Cardiac fibroblast (primary cell): ENCODE data around the gene UTS2.
A peak's percentile ranks its signal among the peaks of the same experiment; 100 is the strongest.

Experiments
- DNase-seq, 2 donors: peaks; one replicate each; pipeline versions ENCODE4 v3.0.0 to v3.0.0-alpha.2; 2010; ENCODE audit warnings: low read depth in 2 of 2
- H3K4me3 ChIP-seq, 2 donors: replicated peaks in 1 of 2; 1 replicate in 1 of 2; 2 replicates in 1 of 2; pipeline ENCODE4 v1.5.1; 2011; ENCODE audit warnings: low read depth in 2 of 2, low read length in 2 of 2, mild to moderate bottlenecking in 2 of 2, moderate library complexity in 1 of 2
- TF ChIP-seq, protein P1 (sequence below): IDR thresholded peaks from one replicate; pipeline ENCODE4 v1.5.1; 2011; ENCODE audit warnings: low read depth, mild to moderate bottlenecking, low read length, inconsistent platforms

UTS2 gene

DNA sequence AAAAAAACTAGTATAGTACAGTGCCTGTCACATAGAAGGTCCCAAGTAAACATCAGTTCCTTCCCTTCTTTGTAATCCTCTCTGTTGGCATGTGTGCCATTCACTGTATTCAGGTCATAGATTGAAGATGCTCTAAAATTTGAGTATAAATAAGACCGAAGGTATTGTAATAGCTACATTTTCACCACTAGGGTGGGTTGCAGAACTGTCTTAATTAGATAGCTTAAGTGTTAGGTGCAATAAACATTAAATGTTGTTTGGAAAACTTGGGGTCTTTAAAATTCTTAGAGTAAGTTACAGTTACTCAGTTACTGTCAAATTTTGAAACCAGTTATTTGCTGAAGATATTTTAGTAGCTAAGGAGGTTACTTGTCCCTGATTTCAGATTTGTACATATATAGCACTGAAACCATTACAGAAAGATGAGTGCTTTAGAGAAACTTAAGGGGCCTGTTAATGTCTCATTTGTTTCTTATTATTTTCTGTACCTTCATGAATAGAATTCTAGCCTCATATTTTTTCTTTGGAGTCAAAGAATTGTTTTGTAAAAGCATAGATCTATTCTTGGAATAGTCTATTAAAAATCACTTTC is 44.5 kb downstream of the UTS2 start:
- DNase-seq = peak; percentile 68 to 76
- no peak overlapping the region for H3K4me3 ChIP-seq
- TF ChIP-seq, protein P1, sequence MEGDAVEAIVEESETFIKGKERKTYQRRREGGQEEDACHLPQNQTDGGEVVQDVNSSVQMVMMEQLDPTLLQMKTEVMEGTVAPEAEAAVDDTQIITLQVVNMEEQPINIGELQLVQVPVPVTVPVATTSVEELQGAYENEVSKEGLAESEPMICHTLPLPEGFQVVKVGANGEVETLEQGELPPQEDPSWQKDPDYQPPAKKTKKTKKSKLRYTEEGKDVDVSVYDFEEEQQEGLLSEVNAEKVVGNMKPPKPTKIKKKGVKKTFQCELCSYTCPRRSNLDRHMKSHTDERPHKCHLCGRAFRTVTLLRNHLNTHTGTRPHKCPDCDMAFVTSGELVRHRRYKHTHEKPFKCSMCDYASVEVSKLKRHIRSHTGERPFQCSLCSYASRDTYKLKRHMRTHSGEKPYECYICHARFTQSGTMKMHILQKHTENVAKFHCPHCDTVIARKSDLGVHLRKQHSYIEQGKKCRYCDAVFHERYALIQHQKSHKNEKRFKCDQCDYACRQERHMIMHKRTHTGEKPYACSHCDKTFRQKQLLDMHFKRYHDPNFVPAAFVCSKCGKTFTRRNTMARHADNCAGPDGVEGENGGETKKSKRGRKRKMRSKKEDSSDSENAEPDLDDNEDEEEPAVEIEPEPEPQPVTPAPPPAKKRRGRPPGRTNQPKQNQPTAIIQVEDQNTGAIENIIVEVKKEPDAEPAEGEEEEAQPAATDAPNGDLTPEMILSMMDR = peak; percentile 48

DNA sequence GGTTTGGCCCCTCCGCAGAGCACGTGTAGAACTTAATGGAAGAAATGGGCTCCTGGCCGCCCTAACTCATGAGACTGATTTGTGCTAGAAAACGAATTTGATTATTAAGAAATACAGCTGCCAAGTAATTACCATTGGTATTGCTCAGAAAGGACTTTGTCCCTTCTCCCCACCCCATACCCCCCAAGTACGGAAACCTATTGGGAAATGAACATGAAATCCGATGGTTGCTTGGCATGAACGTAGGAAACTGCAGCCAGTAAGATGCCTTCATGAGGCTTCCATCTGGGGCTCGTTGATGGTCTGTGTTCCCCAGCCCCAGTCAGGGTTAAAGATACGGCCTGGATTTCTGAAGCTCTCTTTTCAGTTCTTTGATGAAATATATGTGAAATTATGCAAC is 47.4 kb downstream of the UTS2 start:
- TF ChIP-seq, protein P1 = no peak
- no peak for DNase-seq

More for the DNA sequence above, 47.4 kb downstream of the UTS2 start:
- no peak overlapping the region for H3K4me3 ChIP-seq
